Measurements from ENCODE around the gene TRIM29.

The TRIM29 gene

GRCh38 chr11:120121336-120121735, 16.6 kb downstream of the TRIM29 start:
- DNase-seq: no peak

GRCh38 chr11:120120805-120121335, 17.0 kb downstream of the TRIM29 start:
- DNase-seq: no peak

- DNase-seq: no peak
These were observed 18.8 kb downstream of the TRIM29 start for GRCh38 chr11:120119121-120119520.

- DNase-seq: no peak
These were observed 19.9 kb downstream of the TRIM29 start for GRCh38 chr11:120117991-120118390.

GRCh38 chr11:120116966-120117365, 20.9 kb downstream of the TRIM29 start:
- DNase-seq: no peak

GRCh38 chr11:120115272-120116000, 22.5 kb downstream of the TRIM29 start:
- no peak for DNase-seq

GRCh38 chr11:120112174-120112796, 25.6 kb downstream of the TRIM29 start:
- DNase-seq: no peak

GRCh38 chr11:120109531-120109930, 28.4 kb downstream of the TRIM29 start:
- no peak for DNase-seq

GRCh38 chr11:120108785-120109168, 29.1 kb downstream of the TRIM29 start:
- no peak for DNase-seq

GRCh38 chr11:120108154-120108784, 29.6 kb downstream of the TRIM29 start:
- no peak for DNase-seq

GRCh38 chr11:120107692-120108091, 30.2 kb downstream of the TRIM29 start:
- no peak for DNase-seq

- DNase-seq: no peak
These were observed 31.4 kb downstream of the TRIM29 start for GRCh38 chr11:120106354-120107150.

- DNase-seq: no peak
These were observed 32.3 kb downstream of the TRIM29 start for GRCh38 chr11:120105576-120105975.

GRCh38 chr11:120104041-120104565, 33.8 kb downstream of the TRIM29 start:
- no peak for DNase-seq

- DNase-seq: no peak
These were observed 35.1 kb downstream of the TRIM29 start for GRCh38 chr11:120102864-120103122.

GRCh38 chr11:120102050-120102863, 35.7 kb downstream of the TRIM29 start:
- DNase-seq: no peak

GRCh38 chr11:120098503-120099020, 39.4 kb downstream of the TRIM29 start:
- DNase-seq: no peak

- no peak for DNase-seq
These were observed 40.1 kb downstream of the TRIM29 start for GRCh38 chr11:120097721-120098385.

- no peak for DNase-seq
These were observed 41.3 kb downstream of the TRIM29 start for GRCh38 chr11:120096369-120097191.

- DNase-seq: no peak
These were observed 42.4 kb downstream of the TRIM29 start for GRCh38 chr11:120095516-120095915.

All from NCI-H2081 treated with DMSO at 0.1 percent for 48 hours (cell line).